Fibroblast of the aortic adventitia (primary cell): Measurements from ENCODE around the gene FBXL7. TPM values are rescaled to one million over a fixed set of nuclear protein-coding genes. Genes with fewer than 3 reads are reported as not detected.

Source experiments
- DNase-seq: peaks from one replicate; pipeline ENCODE4 v3.0.0-alpha.2; 2010; ENCODE audit warnings: low read depth
- H3K4me3 ChIP-seq: 2 replicates; pipeline ENCODE4 v1.5.1; 2011; ENCODE audit warnings: low read depth, mild to moderate bottlenecking, control low read depth, low read length, moderate library complexity
- total RNA-seq: library from RNA; depleted of rRNA; stranded (reverse); fragments of >200 nt; gene quantifications from 2 replicates; pipeline ENCODE4 v1.2.3, GENCODE V29; 2012; ENCODE audit warnings: low replicate concordance
- TF ChIP-seq, protein P1 (sequence below): IDR thresholded peaks from 2 replicates; pipeline ENCODE4 v1.5.1; 2011; ENCODE audit warnings: mild to moderate bottlenecking, low read length, control low read depth, inconsistent platforms; ENCODE audit not compliant: insufficient read depth

The FBXL7 gene
- total RNA-seq, 1 donor = 12.4 TPM

- DNase-seq = peak; percentile 91
- H3K4me3 ChIP-seq = no peak overlapping the region
- TF ChIP-seq, protein P1, sequence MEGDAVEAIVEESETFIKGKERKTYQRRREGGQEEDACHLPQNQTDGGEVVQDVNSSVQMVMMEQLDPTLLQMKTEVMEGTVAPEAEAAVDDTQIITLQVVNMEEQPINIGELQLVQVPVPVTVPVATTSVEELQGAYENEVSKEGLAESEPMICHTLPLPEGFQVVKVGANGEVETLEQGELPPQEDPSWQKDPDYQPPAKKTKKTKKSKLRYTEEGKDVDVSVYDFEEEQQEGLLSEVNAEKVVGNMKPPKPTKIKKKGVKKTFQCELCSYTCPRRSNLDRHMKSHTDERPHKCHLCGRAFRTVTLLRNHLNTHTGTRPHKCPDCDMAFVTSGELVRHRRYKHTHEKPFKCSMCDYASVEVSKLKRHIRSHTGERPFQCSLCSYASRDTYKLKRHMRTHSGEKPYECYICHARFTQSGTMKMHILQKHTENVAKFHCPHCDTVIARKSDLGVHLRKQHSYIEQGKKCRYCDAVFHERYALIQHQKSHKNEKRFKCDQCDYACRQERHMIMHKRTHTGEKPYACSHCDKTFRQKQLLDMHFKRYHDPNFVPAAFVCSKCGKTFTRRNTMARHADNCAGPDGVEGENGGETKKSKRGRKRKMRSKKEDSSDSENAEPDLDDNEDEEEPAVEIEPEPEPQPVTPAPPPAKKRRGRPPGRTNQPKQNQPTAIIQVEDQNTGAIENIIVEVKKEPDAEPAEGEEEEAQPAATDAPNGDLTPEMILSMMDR = no peak
Measured at GRCh38 chr5:15621094-15621493, 121.1 kb downstream of the FBXL7 start.

GRCh38 chr5:15623794-15624193 is 123.8 kb downstream of the FBXL7 start:
- H3K4me3 ChIP-seq = no peak overlapping the region
- TF ChIP-seq, protein P1 = no peak
- no peak for DNase-seq

- DNase-seq = no peak
- H3K4me3 ChIP-seq = no peak overlapping the region
- TF ChIP-seq, protein P1 = no peak
Measured at GRCh38 chr5:15627109-15627508, 127.1 kb downstream of the FBXL7 start.

- no peak for DNase-seq
- TF ChIP-seq, protein P1 = no peak
- no peak overlapping the region for H3K4me3 ChIP-seq
Measured at GRCh38 chr5:15627647-15628046, 127.7 kb downstream of the FBXL7 start.

GRCh38 chr5:15630441-15630840 is 130.5 kb downstream of the FBXL7 start:
- TF ChIP-seq, protein P1 = no peak
- DNase-seq = no peak
- H3K4me3 ChIP-seq = no peak overlapping the region

GRCh38 chr5:15634591-15635288 is 134.8 kb downstream of the FBXL7 start:
- no peak overlapping the region for H3K4me3 ChIP-seq
- no peak for DNase-seq
- TF ChIP-seq, protein P1 = no peak

- no peak overlapping the region for H3K4me3 ChIP-seq
- DNase-seq = no peak
- TF ChIP-seq, protein P1 = no peak
Measured at GRCh38 chr5:15635289-15635616, 135.3 kb downstream of the FBXL7 start.
